Measurements from ENCODE around the gene IGIP.
A peak's percentile ranks its signal among the peaks of the same experiment; 100 is the strongest.

The IGIP gene

GRCh38 chr5:140111859-140112551, 13.7 kb upstream of the IGIP start:
- DNase-seq, result no peak

- DNase-seq, result no peak
Measured at GRCh38 chr5:140112685-140113179, 13.0 kb upstream of the IGIP start.

GRCh38 chr5:140113180-140113698, 12.5 kb upstream of the IGIP start:
- DNase-seq, result no peak

- peak; percentile 80 to 87 for DNase-seq
Measured at GRCh38 chr5:140113699-140114263, 12.0 kb upstream of the IGIP start, which contains the start of gene PURA. Gene PURA, plus strand, starts transcription at chr5:140114109. Its CDS starts 73 bp downstream, at chr5:140114182.

- peak in 1 of 2 donors; percentile 63 for DNase-seq
Measured at GRCh38 chr5:140114341-140115185, 11.2 kb upstream of the IGIP start.

GRCh38 chr5:140115186-140115500, 10.6 kb upstream of the IGIP start:
- no peak for DNase-seq

- no peak for DNase-seq
Measured at GRCh38 chr5:140116716-140117115, 9.0 kb upstream of the IGIP start.

GRCh38 chr5:140117523-140117922, 8.2 kb upstream of the IGIP start:
- no peak for DNase-seq

- DNase-seq, result no peak
Measured at GRCh38 chr5:140118302-140118936, 7.3 kb upstream of the IGIP start.

- DNase-seq, result no peak
Measured at GRCh38 chr5:140126315-140127012, 727 bp downstream of the IGIP start.

- DNase-seq, result no peak
Measured at GRCh38 chr5:140128376-140128775, 2.6 kb downstream of the IGIP start.

GRCh38 chr5:140130949-140131733, 5.4 kb downstream of the IGIP start:
- DNase-seq, result no peak

GRCh38 chr5:140131967-140132409, 6.3 kb downstream of the IGIP start:
- peak in 1 of 2 donors; percentile 26 for DNase-seq

GRCh38 chr5:140133514-140134167, 7.9 kb downstream of the IGIP start:
- no peak for DNase-seq

GRCh38 chr5:140134277-140134935, 8.7 kb downstream of the IGIP start:
- no peak for DNase-seq

- no peak for DNase-seq
Measured at GRCh38 chr5:140135127-140135526, 9.4 kb downstream of the IGIP start.

- no peak for DNase-seq
Measured at GRCh38 chr5:140136624-140137023, 10.9 kb downstream of the IGIP start.

GRCh38 chr5:140140435-140140834, 14.7 kb downstream of the IGIP start:
- no peak for DNase-seq

GRCh38 chr5:140141241-140141640, 15.5 kb downstream of the IGIP start:
- no peak for DNase-seq

GRCh38 chr5:140142246-140142645, 16.5 kb downstream of the IGIP start:
- no peak for DNase-seq
